WTC11 (cell line): ENCODE results near the gene PGF.

Experiments
- CREB1 ChIP-seq: sonication (generic); formaldehyde crosslinking; IDR thresholded peaks from 2 replicates; pipeline ENCODE4 v1.8.0; 2023; ENCODE audit warnings: mild to moderate bottlenecking, missing genetic modification reagents
- FOXJ3 ChIP-seq: sonication (generic); formaldehyde crosslinking; IDR thresholded peaks from 2 replicates; pipeline ENCODE4 v1.9.0; 2021; ENCODE audit warnings: missing genetic modification reagents, mild to moderate bottlenecking, borderline replicate concordance
- GABPB1 ChIP-seq: sonication (generic); formaldehyde crosslinking; IDR thresholded peaks from 2 replicates; pipeline ENCODE4 v1.8.1; 2023; ENCODE audit warnings: mild to moderate bottlenecking, missing genetic modification reagents
- RELA ChIP-seq: sonication (generic); formaldehyde crosslinking; IDR thresholded peaks from 2 replicates; pipeline ENCODE4 v1.8.1; 2022; ENCODE audit warnings: missing genetic modification reagents, mild to moderate bottlenecking, borderline replicate concordance
- SP1 ChIP-seq: sonication (generic); formaldehyde crosslinking; conservative IDR thresholded peaks from 2 replicates; pipeline ENCODE4 v1.8.1; 2022; ENCODE audit warnings: missing genetic modification reagents
- TEAD4 ChIP-seq: sonication (generic); formaldehyde crosslinking; IDR thresholded peaks from 2 replicates; pipeline ENCODE4 v1.8.0; 2022; ENCODE audit warnings: mild to moderate bottlenecking, missing genetic modification reagents
- ZNF121 ChIP-seq: sonication (generic); formaldehyde crosslinking; IDR thresholded peaks from 2 replicates; pipeline ENCODE4 v1.8.0; 2023; ENCODE audit warnings: missing genetic modification reagents
- ZNF423 ChIP-seq: fragments of 250-450 bp; sonication (Bioruptor Pico); IDR thresholded peaks from 2 replicates; pipeline ENCODE4 v2.1.2; 2022; ENCODE audit warnings: mild to moderate bottlenecking, moderate library complexity
- TF ChIP-seq, protein P1 (sequence below): sonication (generic); formaldehyde crosslinking; IDR thresholded peaks from 2 replicates; pipeline ENCODE4 v1.8.0; 2023; ENCODE audit warnings: missing genetic modification reagents
- TF ChIP-seq, protein P2 (sequence below): fragments of 200-600 bp; IDR thresholded peaks from 2 replicates; pipeline ENCODE4 v1.8.0; 2022; ENCODE audit warnings: antibody characterized with exemption
- TF ChIP-seq, protein P3 (sequence below): sonication (generic); formaldehyde crosslinking; IDR thresholded peaks from 2 replicates; pipeline ENCODE4 v1.8.1; 2022; ENCODE audit warnings: low read depth, missing genetic modification reagents, borderline replicate concordance
- TF ChIP-seq, protein P4 (sequence below): fragments of 250-450 bp; sonication (Bioruptor Pico); IDR thresholded peaks from 2 replicates; pipeline ENCODE4 v1.9.0; 2021; ENCODE audit warnings: moderate library complexity, mild to moderate bottlenecking, inconsistent platforms, borderline replicate concordance
- TF ChIP-seq, protein P5 (sequence below): sonication (generic); formaldehyde crosslinking; IDR thresholded peaks from 2 replicates; pipeline ENCODE4 v1.8.0; 2022; ENCODE audit warnings: mild to moderate bottlenecking, missing genetic modification reagents
- TF ChIP-seq, protein P6 (sequence below): fragments of 250-450 bp; sonication (Bioruptor Pico); IDR thresholded peaks from 2 replicates; pipeline ENCODE4 v2.1.2; 2022; ENCODE audit warnings: mild to moderate bottlenecking, moderate library complexity

DNA sequence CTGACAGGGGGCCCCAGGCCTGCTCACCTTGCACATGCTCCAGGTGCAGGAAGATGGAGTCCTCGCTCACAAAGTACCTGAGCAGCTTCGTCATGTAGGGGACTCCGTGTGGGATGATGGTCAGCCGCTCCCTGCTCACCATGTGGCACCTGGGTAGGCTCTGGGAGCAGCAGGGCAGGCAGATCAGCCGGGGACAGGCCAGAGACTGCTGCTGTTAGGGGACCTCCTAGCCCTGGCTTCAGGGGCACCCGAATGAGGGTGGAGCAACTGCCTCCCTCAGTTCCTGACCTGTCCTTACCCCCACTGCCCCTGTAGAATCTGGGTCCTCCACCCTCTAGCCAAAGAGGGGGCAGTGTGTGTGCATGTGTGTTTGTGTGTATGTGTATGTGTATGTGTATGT, 44.2 kb downstream of the PGF start:
- TF ChIP-seq, protein P1, sequence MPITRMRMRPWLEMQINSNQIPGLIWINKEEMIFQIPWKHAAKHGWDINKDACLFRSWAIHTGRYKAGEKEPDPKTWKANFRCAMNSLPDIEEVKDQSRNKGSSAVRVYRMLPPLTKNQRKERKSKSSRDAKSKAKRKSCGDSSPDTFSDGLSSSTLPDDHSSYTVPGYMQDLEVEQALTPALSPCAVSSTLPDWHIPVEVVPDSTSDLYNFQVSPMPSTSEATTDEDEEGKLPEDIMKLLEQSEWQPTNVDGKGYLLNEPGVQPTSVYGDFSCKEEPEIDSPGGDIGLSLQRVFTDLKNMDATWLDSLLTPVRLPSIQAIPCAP, result no peak
- TF ChIP-seq CREB1 (CRISPR knock-in tag), result no peak
- TF ChIP-seq ZNF121 (CRISPR knock-in tag), result no peak
- TF ChIP-seq, protein P2, sequence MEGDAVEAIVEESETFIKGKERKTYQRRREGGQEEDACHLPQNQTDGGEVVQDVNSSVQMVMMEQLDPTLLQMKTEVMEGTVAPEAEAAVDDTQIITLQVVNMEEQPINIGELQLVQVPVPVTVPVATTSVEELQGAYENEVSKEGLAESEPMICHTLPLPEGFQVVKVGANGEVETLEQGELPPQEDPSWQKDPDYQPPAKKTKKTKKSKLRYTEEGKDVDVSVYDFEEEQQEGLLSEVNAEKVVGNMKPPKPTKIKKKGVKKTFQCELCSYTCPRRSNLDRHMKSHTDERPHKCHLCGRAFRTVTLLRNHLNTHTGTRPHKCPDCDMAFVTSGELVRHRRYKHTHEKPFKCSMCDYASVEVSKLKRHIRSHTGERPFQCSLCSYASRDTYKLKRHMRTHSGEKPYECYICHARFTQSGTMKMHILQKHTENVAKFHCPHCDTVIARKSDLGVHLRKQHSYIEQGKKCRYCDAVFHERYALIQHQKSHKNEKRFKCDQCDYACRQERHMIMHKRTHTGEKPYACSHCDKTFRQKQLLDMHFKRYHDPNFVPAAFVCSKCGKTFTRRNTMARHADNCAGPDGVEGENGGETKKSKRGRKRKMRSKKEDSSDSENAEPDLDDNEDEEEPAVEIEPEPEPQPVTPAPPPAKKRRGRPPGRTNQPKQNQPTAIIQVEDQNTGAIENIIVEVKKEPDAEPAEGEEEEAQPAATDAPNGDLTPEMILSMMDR, result no peak
- TF ChIP-seq SP1 (CRISPR knock-in tag), result no peak
- TF ChIP-seq ZNF423 (CRISPR knock-in tag), result no peak
- TF ChIP-seq, protein P3, sequence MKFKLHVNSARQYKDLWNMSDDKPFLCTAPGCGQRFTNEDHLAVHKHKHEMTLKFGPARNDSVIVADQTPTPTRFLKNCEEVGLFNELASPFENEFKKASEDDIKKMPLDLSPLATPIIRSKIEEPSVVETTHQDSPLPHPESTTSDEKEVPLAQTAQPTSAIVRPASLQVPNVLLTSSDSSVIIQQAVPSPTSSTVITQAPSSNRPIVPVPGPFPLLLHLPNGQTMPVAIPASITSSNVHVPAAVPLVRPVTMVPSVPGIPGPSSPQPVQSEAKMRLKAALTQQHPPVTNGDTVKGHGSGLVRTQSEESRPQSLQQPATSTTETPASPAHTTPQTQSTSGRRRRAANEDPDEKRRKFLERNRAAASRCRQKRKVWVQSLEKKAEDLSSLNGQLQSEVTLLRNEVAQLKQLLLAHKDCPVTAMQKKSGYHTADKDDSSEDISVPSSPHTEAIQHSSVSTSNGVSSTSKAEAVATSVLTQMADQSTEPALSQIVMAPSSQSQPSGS, result no peak
- TF ChIP-seq, protein P4, sequence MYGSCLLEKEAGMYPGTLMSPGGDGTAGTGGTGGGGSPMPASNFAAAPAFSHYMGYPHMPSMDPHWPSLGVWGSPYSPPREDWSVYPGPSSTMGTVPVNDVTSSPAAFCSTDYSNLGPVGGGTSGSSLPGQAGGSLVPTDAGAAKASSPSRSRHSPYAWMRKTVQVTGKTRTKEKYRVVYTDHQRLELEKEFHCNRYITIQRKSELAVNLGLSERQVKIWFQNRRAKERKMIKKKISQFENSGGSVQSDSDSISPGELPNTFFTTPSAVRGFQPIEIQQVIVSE, result no peak
- no peak for TF ChIP-seq GABPB1 (CRISPR knock-in tag)
- TF ChIP-seq RELA, result no peak
- TF ChIP-seq TEAD4 (CRISPR knock-in tag), result no peak
- TF ChIP-seq, protein P5, sequence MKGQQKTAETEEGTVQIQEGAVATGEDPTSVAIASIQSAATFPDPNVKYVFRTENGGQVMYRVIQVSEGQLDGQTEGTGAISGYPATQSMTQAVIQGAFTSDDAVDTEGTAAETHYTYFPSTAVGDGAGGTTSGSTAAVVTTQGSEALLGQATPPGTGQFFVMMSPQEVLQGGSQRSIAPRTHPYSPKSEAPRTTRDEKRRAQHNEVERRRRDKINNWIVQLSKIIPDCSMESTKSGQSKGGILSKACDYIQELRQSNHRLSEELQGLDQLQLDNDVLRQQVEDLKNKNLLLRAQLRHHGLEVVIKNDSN (CRISPR knock-in tag), result no peak
- TF ChIP-seq FOXJ3 (CRISPR knock-in tag), result no peak
- TF ChIP-seq, protein P6, sequence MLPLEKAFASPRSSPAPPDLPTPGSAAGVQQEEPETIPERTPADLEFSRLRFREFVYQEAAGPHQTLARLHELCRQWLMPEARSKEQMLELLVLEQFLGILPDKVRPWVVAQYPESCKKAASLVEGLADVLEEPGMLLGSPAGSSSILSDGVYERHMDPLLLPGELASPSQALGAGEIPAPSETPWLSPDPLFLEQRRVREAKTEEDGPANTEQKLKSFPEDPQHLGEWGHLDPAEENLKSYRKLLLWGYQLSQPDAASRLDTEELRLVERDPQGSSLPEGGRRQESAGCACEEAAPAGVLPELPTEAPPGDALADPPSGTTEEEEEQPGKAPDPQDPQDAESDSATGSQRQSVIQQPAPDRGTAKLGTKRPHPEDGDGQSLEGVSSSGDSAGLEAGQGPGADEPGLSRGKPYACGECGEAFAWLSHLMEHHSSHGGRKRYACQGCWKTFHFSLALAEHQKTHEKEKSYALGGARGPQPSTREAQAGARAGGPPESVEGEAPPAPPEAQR, result no peak
